ENCODE results near the gene DSCAML1.

- no peak for TF ChIP-seq EZH2 (IDR thresholded peaks at IDR 0.05; ENCODE audit: borderline replicate concordance, low read length)
- TF ChIP-seq CTCF (IDR thresholded peaks at IDR 0.05; ENCODE audit: low read length) = no peak
Measured at GRCh38 chr11:117731722-117732290, 65.2 kb downstream of the DSCAML1 start.

Measured in OCI-LY1 (cell line).